Cardiac muscle cell (in vitro differentiated cells and primary cell): ENCODE results near the gene BBS12. TPM values are rescaled to one million over a fixed set of nuclear protein-coding genes. Genes with fewer than 3 reads are reported as not detected.

ENCODE experiments used
- DNase-seq, 2 donors: peaks; one replicate each; pipeline versions ENCODE4 v3.0.0 to v3.0.0-alpha.2; 2010 to 2017; ENCODE audit warnings: low read depth in 1 of 2, low spot score in 1 of 2
- H3K27ac ChIP-seq: fragments of 200-600 bp; sonication (generic); 2 replicates; pipeline ENCODE4 v1.5.1; 2016
- H3K27me3 ChIP-seq: fragments of 200-600 bp; sonication (generic); 2 replicates; pipeline ENCODE4 v1.6.0; 2016; ENCODE audit warnings: control low read depth
- H3K36me3 ChIP-seq: fragments of 200-600 bp; sonication (generic); 2 replicates; pipeline ENCODE4 v1.5.1; 2016; ENCODE audit warnings: control low read depth
- H3K4me1 ChIP-seq: fragments of 200-600 bp; sonication (generic); 2 replicates; pipeline ENCODE4 v1.8.1; 2017; ENCODE audit warnings: low read depth, mild to moderate bottlenecking, mixed run types
- H3K4me3 ChIP-seq: fragments of 200-600 bp; sonication (generic); 2 replicates; pipeline ENCODE4 v1.5.1; 2016; ENCODE audit warnings: mild to moderate bottlenecking
- H3K9me3 ChIP-seq: fragments of 200-600 bp; sonication (generic); 2 replicates; pipeline ENCODE4 v1.5.1; 2017; ENCODE audit warnings: low read depth, mild to moderate bottlenecking, control low read depth
- CTCF ChIP-seq: IDR thresholded peaks from 2 replicates; pipeline ENCODE4 v1.5.1; 2012; ENCODE audit warnings: low read depth, mild to moderate bottlenecking, low read length
- polyA plus RNA-seq: library from polyadenylated mRNA; unstranded; fragments of >200 nt; fragmentation: Nextera tagmentation; extraction: Ambion mirVana; gene quantifications from 2 replicates; pipeline ENCODE4 v1.2.1, GENCODE V29; 2016
- total RNA-seq: library from RNA; depleted of rRNA; stranded (reverse); fragments of >200 nt; gene quantifications from 2 replicates; pipeline ENCODE4 v1.2.3, GENCODE V29; 2016

Gene BBS12
- total and polyA plus RNA-seq, 2 experiments from 2014 or later: 4.9 to 7.4 TPM

- Histone ChIP-seq H3K27me3 (no peaks in the 10 kb centered on the region), H3K36me3 (no peaks in the 10 kb centered on the region), H3K4me1 (peaks cover 11% of the 10 kb centered on the region), H3K4me3 (no peak overlapping the region), H3K9me3 (no peaks in the 10 kb centered on the region), H3K27ac (no peak overlapping the region)
- TF ChIP-seq CTCF: no peak
- no peak for DNase-seq
Measured at GRCh38 chr4:122701965-122702364, 30.5 kb upstream of the BBS12 start.

DNA sequence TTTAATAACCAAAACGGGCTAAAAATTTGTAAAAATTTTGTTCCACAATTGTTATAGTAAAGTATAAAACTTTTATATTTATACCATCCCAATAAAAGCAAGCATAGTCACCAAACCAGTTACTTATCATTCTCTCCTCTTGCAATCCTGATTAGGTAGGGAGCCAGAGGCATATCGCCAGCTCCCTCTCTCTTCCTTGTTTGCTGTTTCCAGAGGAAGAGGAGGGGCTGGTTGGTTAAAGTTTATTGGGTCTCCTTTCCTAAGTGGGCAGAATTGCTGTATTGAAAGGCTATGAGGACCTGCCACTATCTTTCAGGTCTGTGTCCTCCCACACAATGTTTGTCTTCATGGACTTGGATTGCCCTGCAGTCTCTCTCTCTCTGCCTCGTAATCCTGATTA, 29.6 kb upstream of the BBS12 start:
- no peak for DNase-seq
- Histone ChIP-seq H3K4me1 (peaks cover 11% of the 10 kb centered on the region), H3K36me3 (no peaks in the 10 kb centered on the region), H3K4me3 (no peak overlapping the region), H3K27ac (no peak overlapping the region), H3K27me3 (no peaks in the 10 kb centered on the region), H3K9me3 (no peaks in the 10 kb centered on the region)
- no peak for TF ChIP-seq CTCF

DNA sequence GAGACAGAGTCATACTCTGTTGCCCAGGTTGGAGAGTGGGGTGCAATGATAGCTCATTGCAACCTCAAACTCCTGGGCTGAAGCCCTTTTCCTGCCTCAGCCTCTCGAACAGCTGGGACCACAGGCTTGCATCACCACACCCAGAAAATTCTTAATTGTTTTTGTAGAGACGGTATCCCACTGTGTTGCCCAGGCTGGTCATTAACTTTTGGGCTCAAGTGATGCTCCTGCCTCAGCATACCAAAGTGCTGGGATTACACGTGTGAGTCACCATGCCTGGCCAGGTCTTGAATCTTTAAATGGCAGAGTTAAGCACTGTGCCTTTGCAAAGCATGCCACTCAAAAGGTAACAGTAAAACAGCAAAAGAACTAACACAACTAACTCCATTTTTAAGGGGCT, 28.6 kb upstream of the BBS12 start:
- Histone ChIP-seq H3K27me3 (no peaks in the 10 kb centered on the region), H3K4me1 (peaks cover 11% of the 10 kb centered on the region), H3K27ac (no peak overlapping the region), H3K36me3 (no peaks in the 10 kb centered on the region), H3K4me3 (no peak overlapping the region), H3K9me3 (no peaks in the 10 kb centered on the region)
- TF ChIP-seq CTCF: no peak
- DNase-seq: no peak

- Histone ChIP-seq H3K27me3 (no peaks in the 10 kb centered on the region), H3K27ac (no peak overlapping the region), H3K36me3 (no peaks in the 10 kb centered on the region), H3K4me1 (peaks cover 9% of the 10 kb centered on the region), H3K9me3 (no peaks in the 10 kb centered on the region), H3K4me3 (no peak overlapping the region)
- DNase-seq: no peak
- no peak for TF ChIP-seq CTCF
Measured at GRCh38 chr4:122705009-122705408, 27.5 kb upstream of the BBS12 start.

- no peaks in the 10 kb centered on the region for H3K27me3 ChIP-seq
- TF ChIP-seq CTCF: no peak
- no peaks in the 10 kb centered on the region for H3K9me3 ChIP-seq
- no peak for DNase-seq
- no peak overlapping the region for H3K27ac ChIP-seq
- H3K4me1 ChIP-seq: peaks cover 9% of the 10 kb centered on the region
- H3K4me3 ChIP-seq: no peak overlapping the region
- no peaks in the 10 kb centered on the region for H3K36me3 ChIP-seq
Measured at GRCh38 chr4:122705547-122706117, 26.9 kb upstream of the BBS12 start.

DNA sequence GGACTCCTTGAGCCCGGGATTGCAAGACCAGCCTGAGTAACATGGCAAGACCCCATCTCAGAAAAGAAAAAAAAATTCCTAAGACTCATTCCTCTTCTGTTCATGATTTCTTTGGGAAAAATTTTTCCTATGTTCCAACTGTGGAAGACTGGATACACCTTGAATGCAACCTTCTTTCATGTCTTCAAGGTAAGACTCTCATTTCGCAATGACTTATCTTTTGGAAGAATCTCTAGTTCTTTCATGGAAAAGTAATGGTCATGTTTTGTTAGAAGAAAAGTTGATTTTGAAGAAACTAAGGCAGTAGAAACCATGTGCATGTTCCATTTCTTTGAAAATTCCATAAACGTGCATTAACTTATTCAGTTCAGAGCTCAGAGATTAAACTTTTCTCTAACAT, 26.0 kb upstream of the BBS12 start:
- TF ChIP-seq CTCF: no peak
- peaks cover 12% of the 10 kb centered on the region for H3K4me1 ChIP-seq
- H3K27ac ChIP-seq: no peak overlapping the region
- H3K27me3 ChIP-seq: no peaks in the 10 kb centered on the region
- no peak overlapping the region for H3K4me3 ChIP-seq
- no peaks in the 10 kb centered on the region for H3K9me3 ChIP-seq
- H3K36me3 ChIP-seq: no peaks in the 10 kb centered on the region
- DNase-seq: no peak
